OCI-LY7 (cell line): ENCODE measurements around the gene KCNA2. TPM values are rescaled to one million over a fixed set of nuclear protein-coding genes. Genes with fewer than 3 reads are reported as not detected.

Experiments used
- BruUV-seq: library from RNA; stranded (reverse); fragments of 400-500 nt; replicated peaks from 2 replicates; lab custom pipeline; 2021; lab: Mats Ljungman, UMichigan
- CTCF ChIA-PET: fragments of 300-600 bp; sonication (Branson Sonifier 250); formaldehyde crosslinking; loops from one replicate; lab custom pipeline; 2022; ENCODE audit warnings: antibody characterized with exemption; ENCODE audit not compliant: unreplicated experiment; lab: Charles Lee
- POLR2A ChIA-PET: fragments of 300-600 bp; sonication (Branson Sonifier 250); formaldehyde crosslinking; loops from one replicate; lab custom pipeline; 2022; ENCODE audit warnings: antibody characterized with exemption; lab: Charles Lee
- DNase-seq: peaks from one replicate; pipeline ENCODE4 v3.0.0-alpha.2; 2015; ENCODE audit warnings: low spot score
- H2AFZ ChIP-seq: fragments of 200-600 bp; sonication (generic), shearing (Covaris generic); 2 replicates; pipeline ENCODE4 v1.6.1; 2014; ENCODE audit warnings: mild to moderate bottlenecking, antibody characterized with exemption, low read length, moderate library complexity
- H3K27ac ChIP-seq: fragments of 200-600 bp; sonication (generic); 2 replicates; pipeline ENCODE4 v1.5.1; 2014; ENCODE audit warnings: mixed run types, low read depth, mild to moderate bottlenecking, moderate library complexity, low read length, inconsistent platforms; ENCODE audit not compliant: poor library complexity, severe bottlenecking
- H3K36me3 ChIP-seq: fragments of 200-600 bp; sonication (generic); 2 replicates; pipeline ENCODE4 v1.6.1; 2014; ENCODE audit warnings: mild to moderate bottlenecking, antibody characterized with exemption, low read length, moderate library complexity, mixed read lengths; ENCODE audit not compliant: insufficient read depth
- H3K4me1 ChIP-seq: fragments of 200-600 bp; sonication (generic); 2 replicates; pipeline ENCODE4 v1.5.1; 2014; ENCODE audit warnings: mild to moderate bottlenecking, low read length; ENCODE audit not compliant: insufficient read depth, poor library complexity, severe bottlenecking
- H3K4me2 ChIP-seq: fragments of 200-600 bp; sonication (generic); 2 replicates; pipeline ENCODE4 v1.6.1; 2014; ENCODE audit warnings: mild to moderate bottlenecking, low read length
- H3K4me3 ChIP-seq: fragments of 200-600 bp; sonication (generic); 2 replicates; pipeline ENCODE4 v1.5.1; 2014; ENCODE audit warnings: mild to moderate bottlenecking, low read depth, low read length; ENCODE audit not compliant: poor library complexity, severe bottlenecking
- H3K79me2 ChIP-seq: fragments of 200-600 bp; sonication (generic); 2 replicates; pipeline ENCODE4 v1.6.1; 2016; ENCODE audit warnings: low read depth, mild to moderate bottlenecking, low read length, moderate library complexity, mixed read lengths; ENCODE audit not compliant: insufficient read depth
- H3K9me2 ChIP-seq: fragments of 200-600 bp; sonication (generic); 2 replicates; pipeline ENCODE4 v1.6.1; 2016; ENCODE audit warnings: mild to moderate bottlenecking, low read length, mixed read lengths; ENCODE audit not compliant: insufficient read depth
- H3K9me3 ChIP-seq: fragments of 200-600 bp; sonication (generic); 2 replicates; pipeline ENCODE4 v1.6.1; 2014; ENCODE audit warnings: mild to moderate bottlenecking, mixed run types, low read length, mixed read lengths
- H4K20me1 ChIP-seq: fragments of 200-600 bp; sonication (generic); 2 replicates; pipeline ENCODE4 v1.6.1; 2014; ENCODE audit warnings: mild to moderate bottlenecking, antibody characterized with exemption, low read length, moderate library complexity, mixed read lengths; ENCODE audit not compliant: insufficient read depth
- CTCF ChIP-seq: fragments of 200-600 bp; sonication (generic); conservative IDR thresholded peaks from 2 replicates; pipeline ENCODE4 v1.5.1; 2014; ENCODE audit warnings: mild to moderate bottlenecking, antibody characterized with exemption, low read length, moderate library complexity, mixed read lengths
- EZH2phosphoT487 ChIP-seq: fragments of 200-600 bp; sonication (generic); IDR thresholded peaks from 2 replicates; pipeline ENCODE4 v1.6.1; 2018; ENCODE audit warnings: low read depth, borderline replicate concordance, mild to moderate bottlenecking, mixed run types, antibody characterized with exemption, low read length, moderate library complexity, mixed read lengths
- intact Hi-C: fragments of 100-400 bp; cut with micrococcal nuclease; formaldehyde crosslinking; loops from one replicate; pipeline ENCODE4 v1.10.0; 2022; ENCODE audit not compliant: unreplicated experiment
- total RNA-seq, 2 experiments: library from RNA; depleted of rRNA in 1 of 2; stranded (reverse); fragments of >200 nt in 1 of 2; shearing (Covaris generic) in 1 of 2; gene quantifications; 2 replicates each; pipeline ENCODE4 v1.2.3, GENCODE V29; 2014 to 2022

The KCNA2 gene
- total RNA-seq, 2 experiments from 2014 or later, result 0.22 to 2.3 TPM

- H3K4me1 ChIP-seq, result no peaks in the 10 kb centered on the region
- ChIA-PET POLR2A (no interaction called here), CTCF (no interaction called here)
- H3K27ac ChIP-seq, result no peak overlapping the region
- H4K20me1 ChIP-seq, result no peaks in the 10 kb centered on the region
- H3K4me2 ChIP-seq, result no peak overlapping the region
- H3K4me3 ChIP-seq, result no peak overlapping the region
- H2AFZ ChIP-seq, result no peak overlapping the region
- no peaks in the 10 kb centered on the region for H3K36me3 ChIP-seq
- no peaks in the 10 kb centered on the region for H3K9me2 ChIP-seq
- intact Hi-C loops, result no loop called here
- no peak for DNase-seq
- no peaks in the 10 kb centered on the region for H3K9me3 ChIP-seq
- no TSS peak for BruUV-seq
- no peaks in the 10 kb centered on the region for H3K79me2 ChIP-seq
- TF ChIP-seq CTCF (no peak), EZH2phosphoT487 (no peak)
Measured at GRCh38 chr1:110601332-110601731, 4.8 kb downstream of the KCNA2 start.

- no peak for TF ChIP-seq CTCF
- TF ChIP-seq EZH2phosphoT487, result no peak
- CTCF ChIA-PET, result no interaction called here
Measured at GRCh38 chr1:110600716-110601115, 5.4 kb downstream of the KCNA2 start.

GRCh38 chr1:110597966-110598365, 8.2 kb downstream of the KCNA2 start:
- Histone ChIP-seq H3K4me1 (no peaks in the 10 kb centered on the region), H3K79me2 (no peaks in the 10 kb centered on the region), H3K9me2 (no peaks in the 10 kb centered on the region), H3K9me3 (no peaks in the 10 kb centered on the region), H3K36me3 (no peaks in the 10 kb centered on the region), H3K27ac (no peak overlapping the region), H3K4me2 (no peak overlapping the region), H4K20me1 (no peaks in the 10 kb centered on the region), H2AFZ (no peak overlapping the region), H3K4me3 (no peak overlapping the region)
- ChIA-PET CTCF (no interaction called here), POLR2A (no interaction called here)
- BruUV-seq, result no TSS peak
- intact Hi-C loops, result no loop called here
- no peak for DNase-seq
- TF ChIP-seq CTCF (no peak), EZH2phosphoT487 (no peak)

More at GRCh38 chr1:110600716-110601115, 5.4 kb downstream of the KCNA2 start:
- Histone ChIP-seq H2AFZ (no peak overlapping the region), H3K9me2 (no peaks in the 10 kb centered on the region), H3K36me3 (no peaks in the 10 kb centered on the region), H4K20me1 (no peaks in the 10 kb centered on the region), H3K27ac (no peak overlapping the region), H3K9me3 (no peaks in the 10 kb centered on the region), H3K4me1 (no peaks in the 10 kb centered on the region), H3K79me2 (no peaks in the 10 kb centered on the region), H3K4me3 (no peak overlapping the region), H3K4me2 (no peak overlapping the region)
- BruUV-seq, result no TSS peak
- POLR2A ChIA-PET, result no interaction called here
- intact Hi-C loops, result no loop called here
- no peak for DNase-seq
